CD14-positive monocyte (primary cell): Measurements from ENCODE around the gene CX3CL1. TPM values are rescaled to one million over a fixed set of nuclear protein-coding genes. Genes with fewer than 3 reads are reported as not detected.

ENCODE experiments used
- DNase-seq, 3 donors: peaks; one replicate each; pipeline ENCODE4 v3.0.0-alpha.2; 2011 to 2022
- H2AFZ ChIP-seq: 2 replicates; pipeline ENCODE4 v1.6.0; 2012; ENCODE audit warnings: mild to moderate bottlenecking, low read depth, low read length, inconsistent platforms; ENCODE audit not compliant: insufficient read depth, poor library complexity, severe bottlenecking
- H3K27ac ChIP-seq, 2 donors: 1 replicate in 1 of 2; 2 replicates in 1 of 2; pipeline ENCODE4 v1.5.1; 2012 to 2013; ENCODE audit warnings: low read length in 2 of 2, control low read depth in 1 of 2, inconsistent platforms in 1 of 2, low read depth in 1 of 2, mild to moderate bottlenecking in 1 of 2
- H3K27me3 ChIP-seq, 2 donors: one replicate each; pipeline versions ENCODE4 v1.6.0 to v1.6.1; 2011 to 2013; ENCODE audit warnings: low read length in 2 of 2; ENCODE audit not compliant: control insufficient read depth in 2 of 2, insufficient read depth in 2 of 2
- H3K36me3 ChIP-seq, 2 donors: replicated peaks in 1 of 2; 1 replicate in 1 of 2; 2 replicates in 1 of 2; pipeline versions ENCODE4 v1.5.1 to v1.6.1; 2012 to 2013; ENCODE audit warnings: low read length in 2 of 2, control low read depth in 1 of 2, inconsistent platforms in 1 of 2, mild to moderate bottlenecking in 1 of 2; ENCODE audit not compliant: insufficient read depth in 2 of 2, control insufficient read depth in 1 of 2
- H3K4me1 ChIP-seq, 2 donors: 1 replicate in 1 of 2; 2 replicates in 1 of 2; pipeline versions ENCODE4 v1.5.1 to v1.6.1; 2012 to 2013; ENCODE audit warnings: low read length in 2 of 2, control low read depth in 1 of 2, inconsistent platforms in 1 of 2, mild to moderate bottlenecking in 1 of 2, moderate library complexity in 1 of 2; ENCODE audit not compliant: insufficient read depth in 2 of 2, control insufficient read depth in 1 of 2
- H3K4me2 ChIP-seq: replicated peaks from 2 replicates; pipeline ENCODE3; 2012; ENCODE audit warnings: low read length, moderate library complexity, mild to moderate bottlenecking; ENCODE audit not compliant: poor library complexity, severe bottlenecking; ENCODE audit errors: extremely low read depth
- H3K4me3 ChIP-seq, 3 experiments: fragments of 200-600 bp in 1 of 3; sonication (generic) in 1 of 3; replicated peaks in 1 of 3; 1 replicate in 2 of 3; 2 replicates in 1 of 3; pipeline ENCODE4 v1.5.1; 2011 to 2013; ENCODE audit warnings: low read length in 3 of 3, mild to moderate bottlenecking in 3 of 3, control low read depth in 2 of 3, low read depth in 2 of 3, inconsistent platforms in 1 of 3, moderate library complexity in 1 of 3
- H3K79me2 ChIP-seq: 2 replicates; pipeline ENCODE4 v1.6.0; 2012; ENCODE audit warnings: mild to moderate bottlenecking, control low read depth, inconsistent platforms, low read length, moderate library complexity; ENCODE audit not compliant: insufficient read depth
- H3K9ac ChIP-seq: 2 replicates; pipeline ENCODE4 v1.6.0; 2017; ENCODE audit warnings: low read length, mild to moderate bottlenecking; ENCODE audit not compliant: insufficient read depth, poor library complexity, severe bottlenecking
- H3K9me3 ChIP-seq, 2 donors: replicated peaks in 1 of 2; 1 replicate in 1 of 2; 2 replicates in 1 of 2; pipeline versions ENCODE4 v1.5.1 to v1.6.1; 2012 to 2013; ENCODE audit warnings: low read length in 2 of 2, control low read depth in 1 of 2; ENCODE audit not compliant: control insufficient read depth in 1 of 2, insufficient read depth in 1 of 2
- H4K20me1 ChIP-seq: 2 replicates; pipeline ENCODE4 v1.6.0; 2012; ENCODE audit warnings: mild to moderate bottlenecking, low read length, control low read depth, moderate library complexity; ENCODE audit not compliant: insufficient read depth
- H3K27ac Mint-ChIP-seq, 7 donors: one replicate each; pipeline ENCODE4 v1.8.0; 2020; ENCODE audit warnings: mild to moderate bottlenecking in 7 of 7, mixed read lengths in 7 of 7, moderate library complexity in 6 of 7, inconsistent platforms in 2 of 7
- H3K27me3 Mint-ChIP-seq, 3 donors: one replicate each; pipeline ENCODE4 v1.8.0; 2021 to 2022; ENCODE audit warnings: low read depth in 3 of 3, mild to moderate bottlenecking in 3 of 3, mixed read lengths in 3 of 3, moderate library complexity in 3 of 3, inconsistent platforms in 1 of 3
- H3K36me3 Mint-ChIP-seq, 2 donors: one replicate each; pipeline ENCODE4 v1.8.0; 2020; ENCODE audit warnings: mixed read lengths in 2 of 2, inconsistent platforms in 1 of 2, mild to moderate bottlenecking in 1 of 2
- H3K4me1 Mint-ChIP-seq: one replicate; pipeline ENCODE4 v1.8.0; 2020; ENCODE audit warnings: mild to moderate bottlenecking, mixed read lengths
- H3K4me3 Mint-ChIP-seq, 2 donors: one replicate each; pipeline ENCODE4 v1.8.0; 2020; ENCODE audit warnings: mild to moderate bottlenecking in 2 of 2, mixed read lengths in 2 of 2, moderate library complexity in 1 of 2
- H3K9me3 Mint-ChIP-seq, 7 donors: one replicate each; pipeline ENCODE4 v1.8.0; 2020 to 2022; ENCODE audit warnings: mixed read lengths in 7 of 7, mild to moderate bottlenecking in 6 of 7, moderate library complexity in 6 of 7, inconsistent platforms in 2 of 7
- CTCF ChIP-seq: fragments of 200-600 bp; IDR thresholded peaks from one replicate; pipeline ENCODE4 v1.8.0; 2022; ENCODE audit warnings: antibody characterized with exemption, mild to moderate bottlenecking
- WGBS: methylation state at CpG from one replicate; pipeline ENCODE4 v1.1.5; 2013; ENCODE audit warnings: missing lambda C conversion rate; ENCODE audit not compliant: insufficient coverage; 5-methylcytosine and 5-hydroxymethylcytosine counted together
- intact Hi-C, 2 donors: fragments of 100-400 bp; cut with micrococcal nuclease; formaldehyde crosslinking; loops; one replicate each; pipeline versions ENCODE4 v1.15.0 to v1.15.1; 2023
- polyA plus RNA-seq, 3 donors: library from polyadenylated mRNA; depleted of rRNA in 1 of 3; unstranded in 2 of 3; stranded (reverse) in 1 of 3; fragments of 300-500 nt in 2 of 3; fragments of >200 nt in 1 of 3; fragmentation: Illumina TruSeq in 2 of 3; gene quantifications; 1 replicate in 2 of 3; 2 replicates in 1 of 3; pipeline ENCODE4 v1.2.3, GENCODE V29; 2012 to 2021

Gene CX3CL1
- polyA plus RNA-seq, 3 donors = not detected

- H3K27ac Mint-ChIP-seq = no peak overlapping the region
- Histone ChIP-seq H3K4me3 (no peak overlapping the region), H3K36me3 (no peaks in the 10 kb centered on the region), H3K9me3 (peaks cover 0 to 5% of the 10 kb centered on the region in 2 donors), H4K20me1 (no peaks in the 10 kb centered on the region), H3K4me2 (no peak overlapping the region), H3K9ac (no peak overlapping the region), H3K79me2 (no peaks in the 10 kb centered on the region), H3K4me1 (peaks cover 16 to 22% of the 10 kb centered on the region in 2 donors), H2AFZ (no peak overlapping the region), H3K27ac (no peak overlapping the region), H3K27me3 (peaks cover 0 to 16% of the 10 kb centered on the region in 2 donors)
- H3K4me3 Mint-ChIP-seq = no peak overlapping the region
- H3K27me3 Mint-ChIP-seq = peaks cover 14 to 20% (median 18%) of the 10 kb centered on the region in 3 donors
- H3K36me3 Mint-ChIP-seq = no peaks in the 10 kb centered on the region
- intact Hi-C loops = no loop called here
- peak in 2 of 3 donors; percentile 32 to 46 for DNase-seq
- no peak for TF ChIP-seq CTCF
- H3K4me1 Mint-ChIP-seq = peaks cover 20% of the 10 kb centered on the region
- no CpG with 5 or more reads among the region's 4 CpGs for WGBS
- peaks cover 2 to 14% (median 10%) of the 10 kb centered on the region in 7 donors for H3K9me3 Mint-ChIP-seq
These were observed 36.9 kb upstream of the CX3CL1 start for GRCh38 chr16:57335366-57335765.

- Histone ChIP-seq H4K20me1 (no peaks in the 10 kb centered on the region), H2AFZ (no peak overlapping the region), H3K79me2 (no peaks in the 10 kb centered on the region), H3K4me1 (peaks cover 43 to 47% of the 10 kb centered on the region in 2 donors), H3K9ac (no peak overlapping the region), H3K36me3 (no peaks in the 10 kb centered on the region), H3K27ac (peak overlapping the region in 1 of 2 donors; percentile 66), H3K4me3 (peak overlapping the region in 1 of 3 experiments; percentile 45), H3K27me3 (no peaks in the 10 kb centered on the region), H3K4me2 (peak overlapping the region; percentile 57), H3K9me3 (no peaks in the 10 kb centered on the region)
- 100% methylated on average over 1 of the region's 6 CpGs for WGBS
- H3K27ac Mint-ChIP-seq = peak overlapping the region; percentile 13 to 85 (median 79)
- H3K27me3 Mint-ChIP-seq = peaks cover 0 to 6% (median 4%) of the 10 kb centered on the region in 3 donors
- peaks cover 0 to 3% of the 10 kb centered on the region in 2 donors for H3K36me3 Mint-ChIP-seq
- DNase-seq = peak; percentile 51 to 88 (median 64)
- TF ChIP-seq CTCF = no peak
- H3K4me3 Mint-ChIP-seq = peak overlapping the region; percentile 10 to 50
- H3K4me1 Mint-ChIP-seq = peaks cover 45% of the 10 kb centered on the region
- intact Hi-C loops = no loop called here
- H3K9me3 Mint-ChIP-seq = peaks cover 0 to 4% (median 2%) of the 10 kb centered on the region in 7 donors
These were observed 31.2 kb upstream of the CX3CL1 start for GRCh38 chr16:57341062-57341440.
